Ovary (tissue), 9 donors: ENCODE data around the gene MAP6. TPM values are rescaled to one million over a fixed set of nuclear protein-coding genes. Genes with fewer than 3 reads are reported as not detected.
"Not testable (repeated sequence)": the region's sequence is repeated elsewhere in the genome, so short reads cannot be mapped to it uniquely, and the experiment has no call there.

ENCODE experiments used
- DNase-seq, 5 donors: peaks; one replicate each; pipeline ENCODE4 v3.0.0-alpha.2; 2019 to 2020
- H3K27ac ChIP-seq, 2 donors: fragments of 200-600 bp; one replicate each; pipeline versions ENCODE4 v1.5.1 to v1.8.0; 2019 to 2022
- H3K27me3 ChIP-seq: fragments of 200-600 bp; one replicate; pipeline ENCODE4 v1.8.0; 2022
- H3K36me3 ChIP-seq: fragments of 200-600 bp; sonication (generic); one replicate; pipeline ENCODE4 v1.5.1; 2019
- H3K4me1 ChIP-seq: one replicate; pipeline ENCODE4 v1.8.1; 2013; ENCODE audit warnings: mild to moderate bottlenecking, moderate library complexity; ENCODE audit not compliant: insufficient read depth
- H3K4me3 ChIP-seq: fragments of 200-600 bp; sonication (generic); one replicate; pipeline ENCODE4 v1.5.1; 2017
- H3K9me3 ChIP-seq, 2 donors: fragments of 200-600 bp in 1 of 2; sonication (generic) in 1 of 2; one replicate each; pipeline versions ENCODE4 v1.5.1 to v1.8.1; 2013 to 2019; ENCODE audit warnings: mild to moderate bottlenecking in 1 of 2, moderate library complexity in 1 of 2
- CTCF ChIP-seq, 3 donors: fragments of 450-650 bp in 2 of 3; fragments of 200-600 bp in 1 of 3; IDR thresholded peaks; one replicate each; pipeline versions ENCODE4 v1.5.1 to v1.8.0; 2016 to 2022; ENCODE audit warnings: antibody characterized with exemption in 3 of 3, mild to moderate bottlenecking in 1 of 3
- EP300 ChIP-seq: sonication (generic); formaldehyde crosslinking; IDR thresholded peaks from one replicate; pipeline ENCODE4 v1.6.1; 2017; ENCODE audit warnings: antibody characterized with exemption
- POLR2A ChIP-seq: fragments of 450-650 bp; IDR thresholded peaks from one replicate; pipeline ENCODE4 v1.6.1; 2017; ENCODE audit warnings: antibody characterized with exemption, mild to moderate bottlenecking, moderate library complexity
- WGBS, 3 donors: extraction: QIAGEN DNeasy Blood & Tissue Kit in 1 of 3; methylation state at CpG; one replicate each; pipeline versions ENCODE4 v1.1.5 to v1.1.7; 2013 to 2017; 5-methylcytosine and 5-hydroxymethylcytosine counted together
- intact Hi-C, 4 donors: fragments of 100-400 bp; cut with DNase I; formaldehyde crosslinking; loops; one replicate each; pipeline versions ENCODE4 v1.11.0 to v1.15.1; 2022 to 2023
- polyA plus RNA-seq, 2 donors: library from polyadenylated mRNA; stranded (reverse); fragments of 200-250 nt in 1 of 2; fragments of 350-450 nt in 1 of 2; fragmentation: Illumina TruSeq in 1 of 2; extraction: RNeasy Lipid Tissue Mini Kit (QIAGEN cat#74804) in 1 of 2; gene quantifications; one replicate each; pipeline ENCODE4 v1.2.3, GENCODE V29; 2013 to 2014
- total RNA-seq, 7 donors: library from RNA; depleted of rRNA in 2 of 7; stranded (reverse); fragments of >200 nt in 2 of 7; fragmentation: NEBNext Ultra II Directional in 3 of 7; extraction: Animal tissue kit (Norgen Biotek cat#: 25700) in 3 of 7; gene quantifications; one replicate each; pipeline versions ENCODE4 v1.1.0 to v1.2.4, GENCODE V29; 2016 to 2023
- donor health status: DM: no; HTN: no; CAD: no; lungs with moderate emphysema.
- donor health status: DM: no; HTN: no; CAD: no.
- donor health status: Bipolar disorder and iron deficiency.
- donor health status: DM: yes; HTN: yes; CAD: no.
- donor health status: DM: no; HTN: no; CAD: no.
- donor health status: DM: yes; HTN: yes; CAD: no.

The MAP6 gene
- total and polyA plus RNA-seq, 9 donors = 2.1 to 18.7 (median 8.8) TPM

DNA sequence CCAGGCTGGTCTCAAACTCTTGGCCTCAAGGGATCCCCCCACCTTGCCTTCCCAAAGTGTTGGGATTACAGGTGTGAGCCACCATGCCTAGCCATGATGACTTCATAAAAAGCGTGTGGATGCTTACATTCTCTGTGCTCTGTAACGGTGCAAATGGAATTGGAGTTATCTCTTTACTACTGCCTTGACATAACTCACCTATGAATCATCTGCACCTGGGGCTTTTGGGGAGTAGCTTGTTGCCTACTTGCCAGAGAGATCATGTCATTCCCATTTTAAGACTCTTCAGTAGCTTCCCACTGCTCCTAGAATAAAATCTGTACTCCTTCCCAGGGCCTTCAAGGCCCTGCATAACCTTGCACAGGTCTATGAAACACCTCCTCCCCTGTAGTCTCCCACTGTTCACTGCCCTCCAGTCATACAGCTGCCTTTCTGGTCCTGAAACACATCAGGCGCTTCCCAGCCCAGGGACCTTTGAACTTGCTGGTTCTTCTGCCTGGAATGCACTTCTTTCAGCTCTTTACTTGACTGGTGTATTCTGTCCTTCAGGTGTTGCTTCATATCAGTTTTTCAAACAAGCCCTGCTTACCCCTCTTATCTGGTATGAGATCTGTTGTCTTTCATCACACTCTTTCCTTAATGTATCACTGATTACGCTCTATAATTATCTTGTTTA is 29.2 kb upstream of the MAP6 start:
- Histone ChIP-seq H3K4me1 (no peaks in the 10 kb centered on the region), H3K27me3 (no peaks in the 10 kb centered on the region), H3K36me3 (no peaks in the 10 kb centered on the region), H3K4me3 (no peak overlapping the region), H3K9me3 (no peaks in the 10 kb centered on the region), H3K27ac (no peak overlapping the region)
- intact Hi-C loops = no loop called here
- TF ChIP-seq POLR2A = no peak
- TF ChIP-seq CTCF (IDR thresholded peaks at IDR 0.05) = no peak
- TF ChIP-seq EP300 = no peak
- WGBS, 3 donors = 65 to 82% (median 65%) methylated on average over 4 of the region's 4 CpGs
- no peak for DNase-seq

DNA sequence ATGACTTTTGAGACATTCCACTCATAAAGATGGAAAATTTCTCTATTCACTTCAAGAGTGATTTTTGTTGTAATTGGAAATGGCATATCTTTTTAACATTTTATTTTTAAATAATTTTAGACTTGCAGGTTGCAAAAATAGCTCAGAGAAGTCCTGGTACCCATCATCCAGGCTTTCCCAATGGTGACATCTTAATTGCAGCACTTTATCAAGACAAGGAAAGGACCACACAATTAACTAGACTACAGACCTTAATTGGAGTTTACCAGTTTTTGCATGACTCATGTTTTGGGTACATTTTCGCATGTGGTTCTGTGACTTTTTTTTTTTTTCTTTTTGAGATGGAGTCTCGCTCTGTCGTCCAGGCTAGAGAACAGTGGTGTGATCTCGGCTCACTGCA is 23.0 kb upstream of the MAP6 start:
- no peaks in the 10 kb centered on the region for H3K4me1 ChIP-seq
- TF ChIP-seq POLR2A (no peak), EP300 (no peak), CTCF (IDR thresholded peaks at IDR 0.05) (no peak)
- no peaks in the 10 kb centered on the region for H3K36me3 ChIP-seq
- H3K4me3 ChIP-seq = no peak overlapping the region
- WGBS, 3 donors = 82 to 88% (median 84%) methylated on average over 4 of the region's 4 CpGs
- H3K27ac ChIP-seq = no peak overlapping the region
- H3K27me3 ChIP-seq = no peaks in the 10 kb centered on the region
- intact Hi-C loops = no loop called here
- H3K9me3 ChIP-seq = no peaks in the 10 kb centered on the region
- no peak for DNase-seq

DNA sequence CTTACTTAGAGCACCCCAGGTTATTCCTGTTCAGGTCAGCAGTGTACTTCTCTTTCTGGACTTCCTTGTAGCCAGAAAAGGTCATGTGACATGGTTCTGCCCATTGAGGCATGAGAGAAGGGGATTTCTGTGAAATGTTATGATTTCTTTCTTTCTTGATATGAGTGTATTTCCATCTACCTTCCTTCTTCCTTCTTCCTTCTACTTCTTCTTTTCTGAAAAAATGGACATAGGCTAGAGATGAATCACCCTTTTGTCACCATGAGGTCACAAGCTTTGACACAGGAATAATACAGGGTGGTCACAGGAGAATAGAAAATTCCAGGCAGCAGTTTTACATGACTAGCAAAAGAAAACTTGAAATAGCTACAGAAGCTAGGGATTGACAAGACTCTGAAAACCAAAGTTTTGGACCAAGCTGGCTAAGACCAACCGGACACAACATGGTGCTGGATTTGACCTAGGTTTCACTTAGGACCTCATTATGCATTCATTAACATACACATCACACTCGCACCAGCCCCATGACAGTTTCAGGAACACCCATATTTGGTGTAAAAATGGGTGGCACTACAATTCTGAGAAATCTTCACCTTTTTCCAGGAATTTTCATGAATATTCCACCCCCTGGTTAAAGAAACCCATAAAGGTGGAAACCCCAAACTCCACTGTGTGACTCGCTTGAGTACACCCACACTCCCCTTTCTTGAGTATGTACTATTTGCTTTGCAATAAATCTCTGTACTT is 21.2 kb upstream of the MAP6 start:
- Histone ChIP-seq H3K9me3 (peaks cover 0 to 3% of the 10 kb centered on the region in 2 donors), H3K36me3 (no peaks in the 10 kb centered on the region), H3K27me3 (no peaks in the 10 kb centered on the region), H3K4me3 (no peak overlapping the region), H3K27ac (no peak overlapping the region), H3K4me1 (no peaks in the 10 kb centered on the region)
- WGBS, 3 donors = 82 to 89% (median 82%) methylated on average over 3 of the region's 3 CpGs
- intact Hi-C loops = no loop called here
- no peak for DNase-seq
- no peak for TF ChIP-seq CTCF (IDR thresholded peaks at IDR 0.05)
- TF ChIP-seq POLR2A = no peak
- no peak for TF ChIP-seq EP300

- H3K4me3 ChIP-seq, DNase-seq, H3K36me3 ChIP-seq, H3K4me1 ChIP-seq, H3K9me3 ChIP-seq, H3K27ac ChIP-seq, intact Hi-C loops, H3K27me3 ChIP-seq: not testable (repeated sequence)
- 90 to 97% (median 91%) methylated on average over 1 of the region's 1 CpG for WGBS, 3 donors
Observed at GRCh38 chr11:75683856-75684255, 15.0 kb upstream of the MAP6 start.

- TF ChIP-seq POLR2A (no peak), CTCF (IDR thresholded peaks at IDR 0.05) (no peak), EP300 (no peak)
- WGBS, 3 donors = 82 to 87% (median 84%) methylated on average over 11 of the region's 11 CpGs
- no peak for DNase-seq
- Histone ChIP-seq H3K9me3 (no peaks in the 10 kb centered on the region), H3K4me3 (no peak overlapping the region), H3K4me1 (no peaks in the 10 kb centered on the region), H3K27me3 (no peaks in the 10 kb centered on the region), H3K36me3 (no peaks in the 10 kb centered on the region), H3K27ac (no peak overlapping the region)
- intact Hi-C loops = loop anchor here in 1 of 4 donors (5.0 kb wide), 1 partner anchor 1888 kb away; no protein-coding TSS in a partner anchor
Observed at GRCh38 chr11:75679566-75679965, 10.7 kb upstream of the MAP6 start.
